ENCODE measurements around the gene TIFAB.

Gene TIFAB

GRCh38 chr5:135466178-135467050, 14.3 kb upstream of the TIFAB start:
- TF ChIP-seq, protein P1, sequence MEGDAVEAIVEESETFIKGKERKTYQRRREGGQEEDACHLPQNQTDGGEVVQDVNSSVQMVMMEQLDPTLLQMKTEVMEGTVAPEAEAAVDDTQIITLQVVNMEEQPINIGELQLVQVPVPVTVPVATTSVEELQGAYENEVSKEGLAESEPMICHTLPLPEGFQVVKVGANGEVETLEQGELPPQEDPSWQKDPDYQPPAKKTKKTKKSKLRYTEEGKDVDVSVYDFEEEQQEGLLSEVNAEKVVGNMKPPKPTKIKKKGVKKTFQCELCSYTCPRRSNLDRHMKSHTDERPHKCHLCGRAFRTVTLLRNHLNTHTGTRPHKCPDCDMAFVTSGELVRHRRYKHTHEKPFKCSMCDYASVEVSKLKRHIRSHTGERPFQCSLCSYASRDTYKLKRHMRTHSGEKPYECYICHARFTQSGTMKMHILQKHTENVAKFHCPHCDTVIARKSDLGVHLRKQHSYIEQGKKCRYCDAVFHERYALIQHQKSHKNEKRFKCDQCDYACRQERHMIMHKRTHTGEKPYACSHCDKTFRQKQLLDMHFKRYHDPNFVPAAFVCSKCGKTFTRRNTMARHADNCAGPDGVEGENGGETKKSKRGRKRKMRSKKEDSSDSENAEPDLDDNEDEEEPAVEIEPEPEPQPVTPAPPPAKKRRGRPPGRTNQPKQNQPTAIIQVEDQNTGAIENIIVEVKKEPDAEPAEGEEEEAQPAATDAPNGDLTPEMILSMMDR (conservative IDR thresholded peaks at IDR 0.05; ENCODE audit: low read depth, low read length), result peak; percentile 91
- peak overlapping the region; percentile 21 for H3K4me3 ChIP-seq (ENCODE audit: low read depth, low read length)

GRCh38 chr5:135465391-135466122, 13.4 kb upstream of the TIFAB start:
- TF ChIP-seq, protein P1 (conservative IDR thresholded peaks at IDR 0.05; ENCODE audit: low read depth, low read length), result no peak
- no peak overlapping the region for H3K4me3 ChIP-seq (ENCODE audit: low read depth, low read length)
- no peak for DNase-seq (ENCODE audit: low read depth)

More at GRCh38 chr5:135466178-135467050, 14.3 kb upstream of the TIFAB start:
- DNase-seq (ENCODE audit: low read depth), result peak; percentile 80

- TF ChIP-seq, protein P1 (conservative IDR thresholded peaks at IDR 0.05; ENCODE audit: low read depth, low read length), result peak; percentile 54
- DNase-seq (ENCODE audit: low read depth), result peak; percentile 56
- no peak overlapping the region for H3K4me3 ChIP-seq (ENCODE audit: low read depth, low read length)
These were observed 10.2 kb upstream of the TIFAB start for GRCh38 chr5:135462304-135462703.

- TF ChIP-seq, protein P1 (conservative IDR thresholded peaks at IDR 0.05; ENCODE audit: low read depth, low read length), result no peak
- DNase-seq (ENCODE audit: low read depth), result no peak
- no peak overlapping the region for H3K4me3 ChIP-seq (ENCODE audit: low read depth, low read length)
These were observed 9.5 kb upstream of the TIFAB start for GRCh38 chr5:135461481-135462151.

- TF ChIP-seq, protein P1 (conservative IDR thresholded peaks at IDR 0.05; ENCODE audit: low read depth, low read length), result no peak
- no peak overlapping the region for H3K4me3 ChIP-seq (ENCODE audit: low read depth, low read length)
- no peak for DNase-seq (ENCODE audit: low read depth)
These were observed 8.3 kb upstream of the TIFAB start for GRCh38 chr5:135460246-135461033.

- TF ChIP-seq, protein P1 (conservative IDR thresholded peaks at IDR 0.05; ENCODE audit: low read depth, low read length), result no peak
- H3K4me3 ChIP-seq (ENCODE audit: low read depth, low read length), result no peak overlapping the region
- DNase-seq (ENCODE audit: low read depth), result peak; percentile 76
These were observed 6.8 kb upstream of the TIFAB start for GRCh38 chr5:135458921-135459331.

Data from choroid plexus epithelial cell (primary cell).